B cell (primary cell): Measurements from ENCODE around the gene MYLK4. TPM values are rescaled to one million over a fixed set of nuclear protein-coding genes. Genes with fewer than 3 reads are reported as not detected.
A peak's percentile ranks its signal among the peaks of the same experiment; 100 is the strongest.

Experiments used
- ATAC-seq: fragments of 200-7000 bp; cut with Tn5 transposase; one replicate; pipeline ENCODE4 v1.10.0; 2021; ENCODE audit warnings: low read depth, mild to moderate bottlenecking, moderate number of reproducible peaks, moderate library complexity
- CTCF ChIA-PET: fragments of 350-600 bp; sonication (Branson Sonifier 250); formaldehyde crosslinking; loops from one replicate; lab custom pipeline; 2021; ENCODE audit warnings: antibody characterized with exemption, inconsistent platforms; lab: Charles Lee
- POLR2A ChIA-PET: fragments of 350-600 bp; sonication (Branson Sonifier 250); formaldehyde crosslinking; loops from one replicate; lab custom pipeline; 2021; ENCODE audit warnings: antibody characterized with exemption; lab: Charles Lee
- DNase-seq: peaks from one replicate; pipeline ENCODE4 v3.0.0; 2013
- H2AFZ ChIP-seq: 2 replicates; pipeline ENCODE4 v1.6.1; 2012; ENCODE audit warnings: mild to moderate bottlenecking, low read depth, low read length; ENCODE audit not compliant: insufficient read depth, poor library complexity, severe bottlenecking
- H3K27ac ChIP-seq, 2 donors: 1 replicate in 1 of 2; 2 replicates in 1 of 2; pipeline ENCODE4 v1.5.1; 2012 to 2013; ENCODE audit warnings: low read length in 2 of 2, mild to moderate bottlenecking in 2 of 2, moderate library complexity in 1 of 2
- H3K27me3 ChIP-seq, 4 experiments: fragments of 200-600 bp in 1 of 4; sonication (generic) in 1 of 4; replicated peaks in 1 of 4; 1 replicate in 2 of 4; 2 replicates in 2 of 4; pipeline versions ENCODE4 v1.6.1 to v1.7.0; 2013 to 2016; ENCODE audit warnings: low read length in 3 of 4, mild to moderate bottlenecking in 2 of 4, mixed read lengths in 1 of 4, moderate library complexity in 1 of 4; ENCODE audit not compliant: insufficient read depth in 4 of 4, control insufficient read depth in 3 of 4; ENCODE audit errors: control extremely low read depth in 1 of 4
- H3K36me3 ChIP-seq, 2 experiments: replicated peaks in 1 of 2; 1 replicate in 1 of 2; 2 replicates in 1 of 2; pipeline versions ENCODE4 v1.6.1 to v1.7.1; 2013; ENCODE audit warnings: low read length in 1 of 2; ENCODE audit not compliant: insufficient read depth in 2 of 2, control insufficient read depth in 1 of 2; ENCODE audit errors: control extremely low read depth in 1 of 2, extremely low read depth in 1 of 2
- H3K4me1 ChIP-seq, 2 donors: fragments of 200-600 bp in 1 of 2; sonication (generic) in 1 of 2; 1 replicate in 1 of 2; 2 replicates in 1 of 2; pipeline versions ENCODE4 v1.5.1 to v1.6.1; 2013 to 2017; ENCODE audit warnings: low read length in 2 of 2; ENCODE audit not compliant: control insufficient read depth in 2 of 2, insufficient read depth in 2 of 2
- H3K4me2 ChIP-seq: replicated peaks from 2 replicates; pipeline ENCODE3; 2012; ENCODE audit warnings: mild to moderate bottlenecking, low read depth, low read length; ENCODE audit not compliant: poor library complexity, severe bottlenecking
- H3K4me3 ChIP-seq, 5 experiments: fragments of 200-600 bp in 1 of 5; sonication (generic) in 1 of 5; 1 replicate in 3 of 5; 2 replicates in 2 of 5; pipeline versions ENCODE4 v1.5.1 to v1.7.0; 2011 to 2016; ENCODE audit warnings: low read length in 4 of 5, mild to moderate bottlenecking in 4 of 5, low read depth in 2 of 5, control low read depth in 1 of 5, moderate library complexity in 1 of 5; ENCODE audit not compliant: insufficient read depth in 1 of 5; ENCODE audit errors: control extremely low read depth in 1 of 5, extremely low read depth in 1 of 5
- H3K79me2 ChIP-seq: fragments of 200-600 bp; sonication (generic); one replicate; pipeline ENCODE4 v1.6.0; 2016; ENCODE audit warnings: low read length; ENCODE audit not compliant: control insufficient read depth, insufficient read depth
- H3K9ac ChIP-seq: fragments of 200-600 bp; sonication (generic); 2 replicates; pipeline ENCODE4 v1.6.1; 2017; ENCODE audit warnings: mild to moderate bottlenecking, low read length, moderate library complexity
- H3K9me3 ChIP-seq, 3 donors: one replicate each; pipeline versions ENCODE4 v1.6.1 to v1.7.1; 2013; ENCODE audit warnings: low read length in 2 of 3; ENCODE audit not compliant: control insufficient read depth in 2 of 3, insufficient read depth in 1 of 3; ENCODE audit errors: control extremely low read depth in 1 of 3
- H4K20me1 ChIP-seq: 2 replicates; pipeline ENCODE4 v1.6.0; 2012; ENCODE audit warnings: mild to moderate bottlenecking, low read length; ENCODE audit not compliant: insufficient read depth, control insufficient read depth, poor library complexity, severe bottlenecking
- H3K27ac Mint-ChIP-seq: one replicate; pipeline ENCODE4 v1.8.0; 2021; ENCODE audit warnings: mixed read lengths
- H3K27me3 Mint-ChIP-seq: one replicate; pipeline ENCODE4 v1.8.0; 2021; ENCODE audit warnings: mixed read lengths
- H3K4me1 Mint-ChIP-seq: one replicate; pipeline ENCODE4 v1.8.0; 2021; ENCODE audit warnings: mixed read lengths
- H3K4me3 Mint-ChIP-seq: one replicate; pipeline ENCODE4 v1.8.0; 2021; ENCODE audit warnings: mixed read lengths
- H3K9me3 Mint-ChIP-seq: one replicate; pipeline ENCODE4 v1.8.0; 2022; ENCODE audit warnings: mixed read lengths; ENCODE audit not compliant: insufficient read depth
- CTCF ChIP-seq: fragments of 200-600 bp; IDR thresholded peaks from one replicate; pipeline ENCODE4 v1.8.0; 2022; ENCODE audit warnings: antibody characterized with exemption, mild to moderate bottlenecking
- EZH2 ChIP-seq: IDR thresholded peaks from 2 replicates; pipeline ENCODE4 v1.6.1; 2012; ENCODE audit warnings: borderline replicate concordance, low read depth, mild to moderate bottlenecking, moderate library complexity, low read length; ENCODE audit not compliant: insufficient read depth, poor library complexity, severe bottlenecking
- WGBS: methylation state at CpG from one replicate; pipeline ENCODE4 v1.1.5; 2013; ENCODE audit warnings: missing lambda C conversion rate; ENCODE audit not compliant: insufficient coverage; 5-methylcytosine and 5-hydroxymethylcytosine counted together
- intact Hi-C: fragments of 100-400 bp; cut with micrococcal nuclease; formaldehyde crosslinking; loops from one replicate; pipeline ENCODE4 v1.10.0; 2022
- polyA plus RNA-seq: library from polyadenylated mRNA; depleted of rRNA; stranded (reverse); fragments of >200 nt; gene quantifications from 2 replicates; pipeline ENCODE4 v1.2.3, GENCODE V29; 2012
- total RNA-seq, 2 donors: library from RNA; stranded (reverse); fragments of 120-200 nt in 1 of 2; gene quantifications; 1 replicate in 1 of 2; 2 replicates in 1 of 2; pipeline versions ENCODE4 v1.2.3 to v1.2.4, GENCODE V29; 2013 to 2022

Gene MYLK4
- total and polyA plus RNA-seq, 2 donors (not counting 1 experiment from before 2014, with no cell fraction given) = 0.51 to 1.2 TPM

DNA sequence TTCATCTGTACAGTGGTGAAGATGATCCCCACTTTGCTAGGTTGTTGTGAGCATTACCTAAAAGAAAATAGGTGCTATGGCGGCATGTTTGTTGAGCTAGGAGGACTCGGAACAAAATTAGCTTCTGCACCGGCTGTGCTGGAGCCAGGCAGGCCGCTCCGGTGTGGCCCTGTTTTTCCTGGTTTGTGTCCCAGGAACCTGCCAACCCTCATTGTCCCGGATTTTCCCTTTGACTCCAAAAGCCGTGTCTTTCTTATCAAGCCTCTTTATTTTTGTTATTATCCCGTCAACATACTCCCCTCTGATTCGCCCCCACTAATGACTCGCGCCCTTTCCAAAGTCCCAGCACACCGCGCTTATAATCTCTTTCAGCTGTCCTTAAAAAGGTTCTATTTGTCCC lies 117.0 kb downstream of the MYLK4 start:
- Mint-ChIP-seq H3K9me3 (no peaks in the 10 kb centered on the region), H3K27me3 (peaks cover 15% of the 10 kb centered on the region), H3K27ac (no peak overlapping the region), H3K4me3 (peak overlapping the region; percentile 62), H3K4me1 (peaks cover 6% of the 10 kb centered on the region)
- Histone ChIP-seq H3K27ac (no peak overlapping the region), H3K36me3 (no peaks in the 10 kb centered on the region), H3K79me2 (no peaks in the 10 kb centered on the region), H3K4me3 (peak overlapping the region in 2 of 5 experiments; percentile 54 to 63), H3K4me2 (peak overlapping the region; percentile 85), H3K4me1 (peaks cover 5 to 10% of the 10 kb centered on the region in 2 donors), H2AFZ (peak overlapping the region; percentile 91), H3K9ac (peak overlapping the region; percentile 64), H3K27me3 (peaks cover 0 to 5% (median 0%) of the 10 kb centered on the region in 4 experiments), H3K9me3 (no peaks in the 10 kb centered on the region), H4K20me1 (no peaks in the 10 kb centered on the region)
- peak; percentile 14 for DNase-seq
- ATAC-seq = no peak
- TF ChIP-seq EZH2 (no peak), CTCF (no peak)
- ChIA-PET POLR2A (no interaction called here), CTCF (interaction anchor here (0.6 to 7.1 kb wide), 25 partner anchors 9 to 1035 kb away, joined by 3 to 143 read pairs (median 5); partner anchors contain the start of gene MYLK4)
- 96% methylated on average over 13 of the region's 13 CpGs for WGBS
- intact Hi-C loops = loop anchor here (1.0 to 10.0 kb wide), 5 partner anchors 62 to 1037 kb away; no protein-coding TSS in a partner anchor

DNA sequence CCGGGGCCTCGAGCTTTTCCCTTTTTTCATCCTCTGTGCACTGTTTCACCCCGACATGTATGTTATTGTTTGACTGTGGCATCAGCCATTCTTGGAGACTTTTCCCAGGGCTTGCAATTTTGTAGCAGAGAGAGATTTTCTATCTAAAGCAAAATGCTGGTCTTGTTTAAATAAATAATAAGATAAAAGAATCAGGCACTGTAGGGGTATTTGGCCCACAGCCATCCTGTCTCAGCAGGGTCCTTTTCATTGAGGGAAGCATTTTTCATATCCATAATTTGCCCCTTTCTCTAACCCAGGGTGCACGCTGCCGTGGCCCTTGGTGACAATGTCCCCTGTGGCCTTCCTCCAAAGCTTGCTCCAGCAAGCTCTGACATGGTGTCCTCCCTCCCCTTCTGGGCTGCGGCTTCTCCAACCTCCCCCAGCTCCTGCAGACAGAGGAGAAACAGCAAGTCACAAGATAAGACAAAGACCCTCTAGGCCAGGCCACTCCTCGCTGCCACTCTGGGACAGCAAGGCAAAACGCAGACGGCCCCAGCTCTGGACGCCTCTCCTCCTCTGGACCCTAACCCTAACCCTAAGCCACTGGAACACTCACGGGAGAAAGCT lies 117.6 kb downstream of the MYLK4 start:
- no peak overlapping the region for H3K27ac ChIP-seq
- H4K20me1 ChIP-seq = no peaks in the 10 kb centered on the region
- no peak overlapping the region for H3K27ac Mint-ChIP-seq
- peaks cover 6% of the 10 kb centered on the region for H3K4me1 Mint-ChIP-seq
- no peaks in the 10 kb centered on the region for H3K9me3 Mint-ChIP-seq
- no peak overlapping the region for H3K9ac ChIP-seq
- peaks cover 5 to 10% of the 10 kb centered on the region in 2 donors for H3K4me1 ChIP-seq
- no peaks in the 10 kb centered on the region for H3K36me3 ChIP-seq
- no peaks in the 10 kb centered on the region for H3K9me3 ChIP-seq
- no peaks in the 10 kb centered on the region for H3K79me2 ChIP-seq
- no peak overlapping the region for H3K4me3 ChIP-seq
- peaks cover 0 to 5% (median 0%) of the 10 kb centered on the region in 4 experiments for H3K27me3 ChIP-seq
- peak overlapping the region; percentile 19 for H3K4me3 Mint-ChIP-seq
- H3K4me2 ChIP-seq = no peak overlapping the region
- DNase-seq = no peak
- no peak for TF ChIP-seq EZH2
- no peak for TF ChIP-seq CTCF
- POLR2A ChIA-PET = no interaction called here
- H2AFZ ChIP-seq = no peak overlapping the region
- intact Hi-C loops = loop anchor here (5.0 to 10.0 kb wide), 2 partner anchors 436 to 528 kb away; no protein-coding TSS in a partner anchor
- CTCF ChIA-PET = interaction anchor here (1.8 to 7.1 kb wide), 9 partner anchors 8 to 1035 kb away, joined by 5 to 143 read pairs (median 17); no protein-coding TSS in a partner anchor
- 90% methylated on average over 8 of the region's 11 CpGs for WGBS
- H3K27me3 Mint-ChIP-seq = peaks cover 12% of the 10 kb centered on the region
- ATAC-seq = no peak
